Hepatocyte (in vitro differentiated cells): ENCODE data around the gene OTOR. TPM values are rescaled to one million over a fixed set of nuclear protein-coding genes. Genes with fewer than 3 reads are reported as not detected.

Experiments used
- DNase-seq: peaks from one replicate; pipeline ENCODE4 v3.0.0-alpha.2; 2016; ENCODE audit warnings: low spot score
- H2AFZ ChIP-seq: fragments of 200-600 bp; sonication (generic); 2 replicates; pipeline ENCODE4 v1.6.0; 2016; ENCODE audit warnings: antibody characterized with exemption, mild to moderate bottlenecking
- H3K27ac ChIP-seq: fragments of 200-600 bp; sonication (generic); 2 replicates; pipeline ENCODE4 v1.5.1; 2016; ENCODE audit warnings: mild to moderate bottlenecking
- H3K27me3 ChIP-seq: fragments of 200-600 bp; sonication (generic); 2 replicates; pipeline ENCODE4 v1.6.1; 2016
- H3K36me3 ChIP-seq: fragments of 200-600 bp; sonication (generic); replicated peaks from 2 replicates; pipeline ENCODE4 v1.5.1; 2016; ENCODE audit warnings: low read depth; ENCODE audit not compliant: insufficient read depth
- H3K4me1 ChIP-seq: fragments of 200-600 bp; sonication (generic); 2 replicates; pipeline ENCODE4 v1.5.1; 2016; ENCODE audit warnings: mild to moderate bottlenecking, moderate library complexity; ENCODE audit not compliant: insufficient read depth
- H3K4me2 ChIP-seq: fragments of 200-600 bp; sonication (generic); 2 replicates; pipeline ENCODE4 v1.6.0; 2016
- H3K4me3 ChIP-seq: fragments of 200-600 bp; sonication (generic); 2 replicates; pipeline ENCODE4 v1.5.1; 2016; ENCODE audit warnings: mild to moderate bottlenecking
- H3K79me2 ChIP-seq: fragments of 200-600 bp; sonication (generic); 2 replicates; pipeline ENCODE4 v1.6.0; 2017; ENCODE audit warnings: mild to moderate bottlenecking
- H3K9me2 ChIP-seq: fragments of 200-600 bp; sonication (generic); replicated peaks from 2 replicates; pipeline ENCODE4 v1.6.0; 2017; ENCODE audit warnings: mild to moderate bottlenecking; ENCODE audit not compliant: insufficient read depth
- H3K9me3 ChIP-seq: fragments of 200-600 bp; sonication (generic); 2 replicates; pipeline ENCODE4 v1.5.1; 2016; ENCODE audit warnings: low read depth, mild to moderate bottlenecking
- H4K20me1 ChIP-seq: fragments of 200-600 bp; sonication (generic); 2 replicates; pipeline ENCODE4 v1.6.0; 2016; ENCODE audit warnings: mild to moderate bottlenecking; ENCODE audit not compliant: insufficient read depth, poor library complexity, severe bottlenecking
- CTCF ChIP-seq: fragments of 200-600 bp; sonication (generic); IDR thresholded peaks from 2 replicates; pipeline ENCODE4 v1.5.1; 2016; ENCODE audit warnings: antibody characterized with exemption, mild to moderate bottlenecking; ENCODE audit not compliant: poor library complexity
- EZH2 ChIP-seq: fragments of 200-600 bp; sonication (generic); IDR thresholded peaks from 2 replicates; pipeline ENCODE4 v1.6.1; 2016; ENCODE audit warnings: antibody characterized with exemption, mild to moderate bottlenecking, borderline replicate concordance
- EZH2phosphoT487 ChIP-seq: fragments of 200-600 bp; sonication (generic); IDR thresholded peaks from one replicate; pipeline ENCODE4 v1.6.1; 2018; ENCODE audit warnings: antibody characterized with exemption, mild to moderate bottlenecking, low read depth, moderate library complexity; ENCODE audit not compliant: unreplicated experiment, severe bottlenecking
- WGBS: methylation state at CpG from one replicate; pipeline ENCODE4 v1.1.6; 2016; ENCODE audit warnings: low lambda C conversion rate; ENCODE audit errors: missing lambda C conversion rate; 5-methylcytosine and 5-hydroxymethylcytosine counted together
- polyA plus RNA-seq: library from polyadenylated mRNA; unstranded; fragments of >200 nt; fragmentation: Nextera tagmentation; extraction: Ambion mirVana; gene quantifications from 2 replicates; pipeline ENCODE4 v1.2.1, GENCODE V29; 2016
- total RNA-seq: library from RNA; depleted of rRNA; stranded (reverse); fragments of >200 nt; gene quantifications from 2 replicates; pipeline ENCODE4 v1.2.3, GENCODE V29; 2014

OTOR gene
- total and polyA plus RNA-seq, 2 experiments from 2014 or later, result 0.37 TPM; not detected in 1

DNA sequence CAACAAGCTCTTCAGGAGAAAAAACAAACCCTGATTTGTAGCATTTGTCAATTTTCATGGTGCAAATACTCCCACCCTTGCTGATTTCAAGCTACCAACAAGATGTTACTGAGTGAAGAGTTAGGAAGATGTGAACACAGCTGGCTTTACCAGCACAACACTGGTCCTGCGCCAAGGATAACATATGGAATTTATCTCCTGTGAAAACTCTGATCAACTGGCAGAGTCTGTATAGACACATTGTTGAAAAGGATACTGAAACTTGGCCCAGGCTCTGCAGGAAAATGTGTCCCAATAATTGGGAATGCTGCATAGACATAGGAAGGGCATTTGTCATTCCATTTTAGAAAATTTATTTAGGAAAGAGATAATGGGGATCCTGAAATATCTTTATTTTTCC, 29.0 kb downstream of the OTOR start:
- Histone ChIP-seq H3K9me3 (no peaks in the 10 kb centered on the region), H3K79me2 (no peaks in the 10 kb centered on the region), H3K9me2 (no peaks in the 10 kb centered on the region), H3K27me3 (no peaks in the 10 kb centered on the region), H3K4me1 (no peaks in the 10 kb centered on the region), H2AFZ (no peak overlapping the region), H3K36me3 (no peaks in the 10 kb centered on the region), H3K4me2 (no peak overlapping the region), H3K27ac (no peak overlapping the region), H4K20me1 (no peaks in the 10 kb centered on the region), H3K4me3 (no peak overlapping the region)
- no peak for DNase-seq
- 92% methylated on average over 1 of the region's 1 CpG for WGBS
- no peak for TF ChIP-seq EZH2phosphoT487
- TF ChIP-seq EZH2, result no peak
- TF ChIP-seq CTCF, result no peak

DNA sequence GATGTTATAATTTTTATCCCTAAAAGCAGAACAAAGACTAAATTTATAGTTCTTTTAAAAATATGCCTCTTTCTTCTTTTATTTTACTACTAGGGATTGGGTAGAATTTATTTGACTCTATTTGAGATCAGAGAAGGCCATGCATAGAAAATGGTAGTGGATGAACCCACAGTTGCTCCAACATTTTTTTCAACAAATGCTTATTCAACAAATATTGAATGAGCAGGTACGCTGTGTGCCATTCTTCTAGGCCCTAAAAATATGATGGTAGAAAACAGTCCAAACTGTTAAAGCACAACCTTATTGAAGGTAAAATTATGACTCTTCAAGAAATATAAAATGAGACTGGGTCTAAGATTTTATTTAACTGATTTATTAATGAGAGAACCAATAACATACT, 30.0 kb downstream of the OTOR start:
- H3K36me3 ChIP-seq, result no peaks in the 10 kb centered on the region
- WGBS, result 96% methylated on average over 1 of the region's 1 CpG
- H2AFZ ChIP-seq, result no peak overlapping the region
- no peaks in the 10 kb centered on the region for H3K9me3 ChIP-seq
- no peak overlapping the region for H3K4me3 ChIP-seq
- TF ChIP-seq EZH2 (no peak), EZH2phosphoT487 (no peak), CTCF (no peak)
- H3K4me1 ChIP-seq, result no peaks in the 10 kb centered on the region
- H3K27me3 ChIP-seq, result no peaks in the 10 kb centered on the region
- H3K4me2 ChIP-seq, result no peak overlapping the region
- DNase-seq, result no peak
- no peaks in the 10 kb centered on the region for H3K79me2 ChIP-seq
- no peak overlapping the region for H3K27ac ChIP-seq
- no peaks in the 10 kb centered on the region for H4K20me1 ChIP-seq
- H3K9me2 ChIP-seq, result no peaks in the 10 kb centered on the region

DNA sequence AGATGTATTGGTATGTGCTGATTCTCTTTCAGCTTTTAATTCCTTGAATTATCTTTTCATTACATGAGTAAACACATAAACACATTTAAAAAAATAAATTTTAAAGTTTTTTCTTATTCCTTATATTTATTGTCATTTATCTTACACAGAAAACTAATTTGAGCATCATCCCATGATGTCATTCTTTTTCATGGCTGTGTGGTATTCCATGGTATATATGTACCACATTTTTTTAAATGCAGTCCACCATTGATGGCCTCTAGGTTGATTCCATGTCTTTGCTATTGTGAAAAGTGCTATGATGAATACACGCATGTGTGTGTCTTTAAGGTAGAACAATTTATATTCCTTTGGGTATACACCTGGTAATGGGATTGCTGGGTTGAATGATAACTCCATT, 33.3 kb downstream of the OTOR start:
- no peaks in the 10 kb centered on the region for H3K27me3 ChIP-seq
- no peaks in the 10 kb centered on the region for H3K79me2 ChIP-seq
- no peak overlapping the region for H3K27ac ChIP-seq
- H3K4me2 ChIP-seq, result no peak overlapping the region
- H3K36me3 ChIP-seq, result no peaks in the 10 kb centered on the region
- H2AFZ ChIP-seq, result no peak overlapping the region
- H3K4me1 ChIP-seq, result no peaks in the 10 kb centered on the region
- 97% methylated on average over 1 of the region's 1 CpG for WGBS
- H4K20me1 ChIP-seq, result no peaks in the 10 kb centered on the region
- H3K9me3 ChIP-seq, result no peaks in the 10 kb centered on the region
- H3K9me2 ChIP-seq, result no peaks in the 10 kb centered on the region
- TF ChIP-seq EZH2phosphoT487 (no peak), EZH2 (no peak), CTCF (no peak)
- no peak for DNase-seq
- no peak overlapping the region for H3K4me3 ChIP-seq

DNA sequence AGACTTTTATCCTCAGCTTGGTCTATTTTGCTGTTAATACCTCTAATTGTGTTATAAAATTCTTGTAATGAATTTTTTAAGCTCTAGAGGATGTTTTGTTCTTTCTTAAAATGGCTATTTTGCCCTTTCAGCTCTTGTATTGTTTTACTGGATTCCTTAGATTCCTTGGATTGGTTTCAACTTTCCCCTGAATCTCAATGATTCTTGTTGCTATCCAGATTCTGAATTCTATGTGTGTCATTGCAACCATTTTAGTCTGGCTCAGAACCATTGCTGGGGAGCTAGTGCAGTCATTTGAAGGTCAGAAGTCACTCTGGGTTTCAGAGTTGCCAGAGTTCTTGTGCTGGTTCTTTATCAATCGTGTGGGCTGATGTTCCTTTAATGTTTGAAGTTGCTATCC, 37.1 kb downstream of the OTOR start:
- no peak overlapping the region for H3K4me2 ChIP-seq
- no peak for DNase-seq
- no peaks in the 10 kb centered on the region for H3K9me3 ChIP-seq
- no peaks in the 10 kb centered on the region for H4K20me1 ChIP-seq
- H3K79me2 ChIP-seq, result no peaks in the 10 kb centered on the region
- no peaks in the 10 kb centered on the region for H3K9me2 ChIP-seq
- no peak for TF ChIP-seq CTCF
- TF ChIP-seq EZH2phosphoT487, result no peak
- no peak for TF ChIP-seq EZH2
- H3K27me3 ChIP-seq, result no peaks in the 10 kb centered on the region
- H3K36me3 ChIP-seq, result no peaks in the 10 kb centered on the region
- no peak overlapping the region for H2AFZ ChIP-seq
- H3K27ac ChIP-seq, result no peak overlapping the region
- 83% methylated on average over 1 of the region's 1 CpG for WGBS
- no peaks in the 10 kb centered on the region for H3K4me1 ChIP-seq
- H3K4me3 ChIP-seq, result no peak overlapping the region
